ENCODE results near the gene HORMAD2. TPM values are rescaled to one million over a fixed set of nuclear protein-coding genes. Genes with fewer than 3 reads are reported as not detected.

Gene HORMAD2
- total and polyA plus RNA-seq, 9 of the 15 experiments (the other 6 are each of a cell fraction or from before 2014, with no cell fraction given), result not detected

DNA sequence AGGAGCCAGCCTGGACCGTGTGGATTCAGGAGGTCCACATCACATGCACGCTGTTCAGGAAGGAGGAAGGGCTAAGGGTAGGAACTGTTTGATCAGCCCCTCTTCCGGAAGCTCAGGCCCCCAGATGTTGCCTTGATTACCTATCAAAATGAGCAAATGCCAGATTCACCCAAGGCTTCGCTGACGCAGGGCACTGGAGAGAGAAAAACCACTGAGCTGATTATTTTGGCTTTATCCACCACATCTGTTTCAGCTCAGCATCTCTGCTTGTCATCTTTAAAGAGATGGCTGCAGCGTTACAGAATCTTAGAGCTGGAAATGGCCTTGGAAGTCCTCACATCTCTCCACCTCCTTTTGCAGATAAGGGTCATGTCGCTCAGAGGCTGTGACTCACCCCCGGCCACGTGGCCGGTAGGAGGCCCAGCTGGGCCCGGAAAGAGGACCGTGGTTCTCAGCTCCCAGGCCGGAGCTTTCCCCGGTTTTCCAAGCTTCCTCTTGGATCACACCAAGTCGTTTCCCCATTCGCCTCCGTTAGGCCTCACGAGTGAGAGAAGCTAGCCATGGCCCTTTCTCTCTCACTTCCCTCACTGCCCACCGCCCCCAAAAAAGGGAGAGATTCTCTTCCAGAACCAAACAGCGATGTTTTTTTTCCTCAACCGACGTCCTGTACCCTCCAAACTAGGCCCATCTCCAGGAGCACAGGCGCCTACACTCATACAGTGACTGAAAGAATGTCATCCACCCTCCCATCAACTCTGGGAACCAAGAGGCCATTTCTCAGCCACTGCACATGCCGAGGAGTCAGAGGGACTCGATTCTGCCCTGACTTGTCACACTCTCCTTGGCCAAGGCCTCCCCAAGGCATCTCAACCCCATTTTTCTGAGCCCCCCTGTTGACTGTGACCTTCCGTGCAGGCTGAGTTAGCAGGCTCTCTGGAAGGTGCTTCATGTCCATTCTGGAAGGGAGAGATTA, 128.7 kb downstream of the HORMAD2 start (continued):
- TF ChIP-seq, protein P1, sequence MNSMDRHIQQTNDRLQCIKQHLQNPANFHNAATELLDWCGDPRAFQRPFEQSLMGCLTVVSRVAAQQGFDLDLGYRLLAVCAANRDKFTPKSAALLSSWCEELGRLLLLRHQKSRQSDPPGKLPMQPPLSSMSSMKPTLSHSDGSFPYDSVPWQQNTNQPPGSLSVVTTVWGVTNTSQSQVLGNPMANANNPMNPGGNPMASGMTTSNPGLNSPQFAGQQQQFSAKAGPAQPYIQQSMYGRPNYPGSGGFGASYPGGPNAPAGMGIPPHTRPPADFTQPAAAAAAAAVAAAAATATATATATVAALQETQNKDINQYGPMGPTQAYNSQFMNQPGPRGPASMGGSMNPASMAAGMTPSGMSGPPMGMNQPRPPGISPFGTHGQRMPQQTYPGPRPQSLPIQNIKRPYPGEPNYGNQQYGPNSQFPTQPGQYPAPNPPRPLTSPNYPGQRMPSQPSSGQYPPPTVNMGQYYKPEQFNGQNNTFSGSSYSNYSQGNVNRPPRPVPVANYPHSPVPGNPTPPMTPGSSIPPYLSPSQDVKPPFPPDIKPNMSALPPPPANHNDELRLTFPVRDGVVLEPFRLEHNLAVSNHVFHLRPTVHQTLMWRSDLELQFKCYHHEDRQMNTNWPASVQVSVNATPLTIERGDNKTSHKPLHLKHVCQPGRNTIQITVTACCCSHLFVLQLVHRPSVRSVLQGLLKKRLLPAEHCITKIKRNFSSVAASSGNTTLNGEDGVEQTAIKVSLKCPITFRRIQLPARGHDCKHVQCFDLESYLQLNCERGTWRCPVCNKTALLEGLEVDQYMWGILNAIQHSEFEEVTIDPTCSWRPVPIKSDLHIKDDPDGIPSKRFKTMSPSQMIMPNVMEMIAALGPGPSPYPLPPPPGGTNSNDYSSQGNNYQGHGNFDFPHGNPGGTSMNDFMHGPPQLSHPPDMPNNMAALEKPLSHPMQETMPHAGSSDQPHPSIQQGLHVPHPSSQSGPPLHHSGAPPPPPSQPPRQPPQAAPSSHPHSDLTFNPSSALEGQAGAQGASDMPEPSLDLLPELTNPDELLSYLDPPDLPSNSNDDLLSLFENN (IDR thresholded peaks at IDR 0.05; ENCODE audit: low read depth in 2 of 2, low read length in 2 of 2), result no peak
- TF ChIP-seq SREBF2 (CRISPR knock-in tag; IDR thresholded peaks at IDR 0.05) (no peak), ZNF707 (CRISPR knock-in tag; conservative IDR thresholded peaks at IDR 0.05) (no peak), GTF2E2 (tag; IDR thresholded peaks at IDR 0.05) (peak; percentile 76; the same call in 1 of the 2 replicates), NFIC (IDR thresholded peaks at IDR 0.05) (no peak; the same call in 1 of the 2 replicates), ZBED1 (IDR thresholded peaks at IDR 0.05) (no peak), ZNF41 (CRISPR knock-in tag; conservative IDR thresholded peaks at IDR 0.05) (no peak), CBX3 (IDR thresholded peaks at IDR 0.05; ENCODE audit: borderline replicate concordance in 1 of 2, low read length in 2 of 2) (peak in 1 of 2 experiments; percentile 48; a peak in 1 of 3 replicates), RFX1 (IDR thresholded peaks at IDR 0.05) (no peak), USF2 (CRISPR knock-in tag; IDR thresholded peaks at IDR 0.05) (peak; percentile 85), CEBPG (CRISPR knock-in tag; IDR thresholded peaks at IDR 0.05) (no peak), CEBPG (tag; conservative IDR thresholded peaks at IDR 0.05 in 1 of 2, IDR thresholded peaks at IDR 0.05 in 1 of 2) (no peak)
- TF ChIP-seq, protein P2, sequence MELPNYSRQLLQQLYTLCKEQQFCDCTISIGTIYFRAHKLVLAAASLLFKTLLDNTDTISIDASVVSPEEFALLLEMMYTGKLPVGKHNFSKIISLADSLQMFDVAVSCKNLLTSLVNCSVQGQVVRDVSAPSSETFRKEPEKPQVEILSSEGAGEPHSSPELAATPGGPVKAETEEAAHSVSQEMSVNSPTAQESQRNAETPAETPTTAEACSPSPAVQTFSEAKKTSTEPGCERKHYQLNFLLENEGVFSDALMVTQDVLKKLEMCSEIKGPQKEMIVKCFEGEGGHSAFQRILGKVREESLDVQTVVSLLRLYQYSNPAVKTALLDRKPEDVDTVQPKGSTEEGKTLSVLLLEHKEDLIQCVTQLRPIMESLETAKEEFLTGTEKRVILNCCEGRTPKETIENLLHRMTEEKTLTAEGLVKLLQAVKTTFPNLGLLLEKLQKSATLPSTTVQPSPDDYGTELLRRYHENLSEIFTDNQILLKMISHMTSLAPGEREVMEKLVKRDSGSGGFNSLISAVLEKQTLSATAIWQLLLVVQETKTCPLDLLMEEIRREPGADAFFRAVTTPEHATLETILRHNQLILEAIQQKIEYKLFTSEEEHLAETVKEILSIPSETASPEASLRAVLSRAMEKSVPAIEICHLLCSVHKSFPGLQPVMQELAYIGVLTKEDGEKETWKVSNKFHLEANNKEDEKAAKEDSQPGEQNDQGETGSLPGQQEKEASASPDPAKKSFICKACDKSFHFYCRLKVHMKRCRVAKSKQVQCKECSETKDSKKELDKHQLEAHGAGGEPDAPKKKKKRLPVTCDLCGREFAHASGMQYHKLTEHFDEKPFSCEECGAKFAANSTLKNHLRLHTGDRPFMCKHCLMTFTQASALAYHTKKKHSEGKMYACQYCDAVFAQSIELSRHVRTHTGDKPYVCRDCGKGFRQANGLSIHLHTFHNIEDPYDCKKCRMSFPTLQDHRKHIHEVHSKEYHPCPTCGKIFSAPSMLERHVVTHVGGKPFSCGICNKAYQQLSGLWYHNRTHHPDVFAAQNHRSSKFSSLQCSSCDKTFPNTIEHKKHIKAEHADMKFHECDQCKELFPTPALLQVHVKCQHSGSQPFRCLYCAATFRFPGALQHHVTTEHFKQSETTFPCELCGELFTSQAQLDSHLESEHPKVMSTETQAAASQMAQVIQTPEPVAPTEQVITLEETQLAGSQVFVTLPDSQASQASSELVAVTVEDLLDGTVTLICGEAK (IDR thresholded peaks at IDR 0.05), result no peak
- TF ChIP-seq, protein P2 (CRISPR knock-in tag; IDR thresholded peaks at IDR 0.05), result no peak
